Anterior cingulate cortex (tissue), 58 donors: Measurements from ENCODE around the gene KNSTRN.

ENCODE experiments used
- DNase-seq, 58 donors: peaks; one replicate each; lab custom pipeline; 2025; lab: John Stamatoyannopoulos, UW

Gene KNSTRN

GRCh38 chr15:40382580-40383456 lies at the start of gene KNSTRN:
Gene KNSTRN (plus strand): TSS chr15:40382721. CDS start chr15:40382836, 115 bp downstream.
- peak in 57 of 58 donors; percentile 37 to 95 (median 80) for DNase-seq

- peak in 36 of 58 donors; percentile 12 to 66 (median 38) for DNase-seq
These were observed 48.5 kb upstream of the KNSTRN start for GRCh38 chr15:40333922-40334492.

GRCh38 chr15:40334541-40334940 lies 48.0 kb upstream of the KNSTRN start:
- no peak for DNase-seq

- DNase-seq, result peak in 3 of 58 donors; percentile 15 to 27 (median 19)
These were observed 47.4 kb upstream of the KNSTRN start for GRCh38 chr15:40334941-40335795.

GRCh38 chr15:40335938-40336743 lies 46.4 kb upstream of the KNSTRN start:
- DNase-seq, result no peak

- DNase-seq, result no peak
These were observed 45.8 kb upstream of the KNSTRN start for GRCh38 chr15:40336744-40337122.

- no peak for DNase-seq
These were observed 44.9 kb upstream of the KNSTRN start for GRCh38 chr15:40337597-40337996.

- DNase-seq, result peak in 36 of 58 donors; percentile 7 to 68 (median 27)
These were observed 44.4 kb upstream of the KNSTRN start for GRCh38 chr15:40338041-40338657.

GRCh38 chr15:40338921-40339620 lies 43.5 kb upstream of the KNSTRN start:
- peak in 41 of 58 donors; percentile 5 to 87 (median 48) for DNase-seq

- DNase-seq, result peak in 3 of 58 donors; percentile 19 to 45 (median 41)
These were observed 42.9 kb upstream of the KNSTRN start for GRCh38 chr15:40339621-40339945.

GRCh38 chr15:40340038-40340739 lies 42.3 kb upstream of the KNSTRN start:
- peak in 51 of 58 donors; percentile 12 to 86 (median 66) for DNase-seq

- peak; percentile 17 to 94 (median 82) for DNase-seq
These were observed 41.7 kb upstream of the KNSTRN start, which contains the start of gene CCDC9B for GRCh38 chr15:40340740-40341400. Gene CCDC9B (minus strand): TSS chr15:40340939. CDS start chr15:40340819, 120 bp downstream.

- DNase-seq, result peak in 1 of 58 donors; percentile 13
These were observed 39.9 kb upstream of the KNSTRN start for GRCh38 chr15:40342416-40343320.

GRCh38 chr15:40343512-40343911 lies 39.0 kb upstream of the KNSTRN start:
- no peak for DNase-seq

- no peak for DNase-seq
These were observed 38.3 kb upstream of the KNSTRN start for GRCh38 chr15:40344217-40344616.

GRCh38 chr15:40344631-40345120 lies 37.8 kb upstream of the KNSTRN start:
- peak in 50 of 58 donors; percentile 8 to 76 (median 42) for DNase-seq
